HG02642 (cell line): ENCODE measurements around the gene CSGALNACT2.

Experiments used
- ATAC-seq: cut with Tn5 transposase; IDR thresholded peaks from one replicate; pipeline ENCODE4 v1.9.1; 2021; ENCODE audit warnings: mild to moderate bottlenecking; ENCODE audit not compliant: unreplicated experiment, poor library complexity

CSGALNACT2 gene

DNA sequence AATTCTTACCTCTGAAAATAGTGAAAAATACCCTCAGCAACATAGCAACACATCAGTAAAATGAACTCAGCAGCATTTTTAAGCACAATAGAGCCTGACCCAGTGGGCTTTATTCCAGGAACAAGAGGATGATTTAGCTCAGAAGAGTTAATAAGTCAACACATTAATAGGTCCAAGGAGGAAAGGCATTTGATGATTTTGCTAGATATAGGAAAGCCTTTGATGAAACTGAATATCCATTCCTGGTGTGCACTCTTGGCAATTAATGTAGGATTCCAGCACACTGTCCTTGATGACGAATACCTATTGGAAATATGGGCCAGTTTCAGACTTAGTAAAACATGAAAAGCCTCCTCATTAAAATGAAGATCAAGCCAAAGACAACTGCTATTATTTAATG lies 86.1 kb downstream of the CSGALNACT2 start:
- ATAC-seq, result no peak

DNA sequence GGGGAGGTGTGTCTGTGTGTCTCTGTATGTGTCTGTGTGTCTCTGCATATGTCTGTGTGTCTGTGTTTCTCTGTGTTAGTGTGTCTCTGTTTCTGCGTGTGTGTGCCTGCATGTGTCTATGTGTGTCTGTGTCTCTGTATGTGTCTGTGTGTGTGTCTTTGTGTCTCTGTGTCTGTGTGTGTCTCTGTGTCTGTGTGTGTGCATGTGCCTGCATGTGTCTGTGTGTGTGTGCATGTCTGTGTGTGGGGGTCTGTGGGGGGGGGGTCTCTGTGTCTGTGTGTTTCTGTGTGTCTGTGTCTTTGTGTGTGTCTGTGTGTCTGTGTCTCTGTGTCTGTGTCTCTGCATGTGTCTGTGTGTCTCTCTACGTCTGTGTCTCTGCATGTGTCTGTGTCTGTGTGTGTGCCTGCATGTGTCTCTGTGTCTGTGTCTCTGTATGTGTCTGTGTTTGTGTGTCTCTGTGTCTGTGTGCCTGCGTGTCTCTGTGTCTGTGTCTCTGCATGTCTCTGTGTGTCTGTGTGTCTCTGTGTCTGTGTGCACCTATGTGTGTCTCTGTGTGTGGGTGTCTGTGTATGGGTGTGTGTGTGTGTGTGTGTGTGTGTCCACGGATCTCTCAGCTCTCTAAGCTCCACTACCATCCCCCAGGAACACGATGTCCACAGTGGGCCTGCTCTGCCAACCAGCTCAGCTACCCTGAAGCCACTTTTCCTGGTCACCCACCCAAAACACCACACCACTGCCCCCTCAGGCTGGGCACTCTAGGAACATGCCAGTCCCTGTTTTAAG lies 87.0 kb downstream of the CSGALNACT2 start:
- ATAC-seq, result no peak

DNA sequence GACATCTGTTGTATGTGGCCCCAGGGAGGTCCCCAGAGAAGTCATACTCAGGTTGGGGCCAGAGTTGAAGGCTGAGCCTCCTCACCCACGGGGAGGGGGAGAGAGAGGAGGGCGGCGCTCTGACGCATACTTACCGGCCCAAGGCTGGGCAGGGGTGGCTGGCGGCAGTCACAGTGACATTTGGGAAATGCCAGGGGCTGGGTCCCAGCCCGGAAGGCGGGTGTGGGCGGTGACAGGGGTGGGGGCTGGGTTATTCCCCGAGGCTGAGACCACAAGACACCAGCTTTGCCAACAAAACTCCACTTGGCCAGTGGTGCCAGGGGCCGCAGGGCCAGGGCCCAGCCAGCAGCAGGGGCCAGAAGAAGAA lies 87.5 kb downstream of the CSGALNACT2 start:
- ATAC-seq, result no peak

DNA sequence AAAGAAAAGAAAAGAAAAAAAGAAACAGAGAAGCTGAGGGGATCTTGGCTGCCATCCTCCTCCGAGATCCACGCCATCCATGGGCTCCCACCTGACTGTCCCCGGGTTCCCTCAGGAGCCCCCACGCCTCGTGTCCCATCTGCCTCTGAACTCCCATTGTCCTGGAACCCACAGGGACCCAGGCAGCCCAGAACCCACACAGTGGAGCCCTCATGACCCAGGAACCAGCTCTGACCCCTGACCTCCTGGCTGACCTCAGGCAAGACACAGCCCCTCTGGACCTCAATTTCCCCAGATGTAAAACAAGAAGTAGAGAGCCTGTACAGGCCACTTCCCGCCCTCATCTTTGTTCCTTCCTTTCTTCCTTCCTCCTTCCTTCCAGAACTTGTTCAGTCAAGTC lies 88.2 kb downstream of the CSGALNACT2 start:
- ATAC-seq, result no peak

DNA sequence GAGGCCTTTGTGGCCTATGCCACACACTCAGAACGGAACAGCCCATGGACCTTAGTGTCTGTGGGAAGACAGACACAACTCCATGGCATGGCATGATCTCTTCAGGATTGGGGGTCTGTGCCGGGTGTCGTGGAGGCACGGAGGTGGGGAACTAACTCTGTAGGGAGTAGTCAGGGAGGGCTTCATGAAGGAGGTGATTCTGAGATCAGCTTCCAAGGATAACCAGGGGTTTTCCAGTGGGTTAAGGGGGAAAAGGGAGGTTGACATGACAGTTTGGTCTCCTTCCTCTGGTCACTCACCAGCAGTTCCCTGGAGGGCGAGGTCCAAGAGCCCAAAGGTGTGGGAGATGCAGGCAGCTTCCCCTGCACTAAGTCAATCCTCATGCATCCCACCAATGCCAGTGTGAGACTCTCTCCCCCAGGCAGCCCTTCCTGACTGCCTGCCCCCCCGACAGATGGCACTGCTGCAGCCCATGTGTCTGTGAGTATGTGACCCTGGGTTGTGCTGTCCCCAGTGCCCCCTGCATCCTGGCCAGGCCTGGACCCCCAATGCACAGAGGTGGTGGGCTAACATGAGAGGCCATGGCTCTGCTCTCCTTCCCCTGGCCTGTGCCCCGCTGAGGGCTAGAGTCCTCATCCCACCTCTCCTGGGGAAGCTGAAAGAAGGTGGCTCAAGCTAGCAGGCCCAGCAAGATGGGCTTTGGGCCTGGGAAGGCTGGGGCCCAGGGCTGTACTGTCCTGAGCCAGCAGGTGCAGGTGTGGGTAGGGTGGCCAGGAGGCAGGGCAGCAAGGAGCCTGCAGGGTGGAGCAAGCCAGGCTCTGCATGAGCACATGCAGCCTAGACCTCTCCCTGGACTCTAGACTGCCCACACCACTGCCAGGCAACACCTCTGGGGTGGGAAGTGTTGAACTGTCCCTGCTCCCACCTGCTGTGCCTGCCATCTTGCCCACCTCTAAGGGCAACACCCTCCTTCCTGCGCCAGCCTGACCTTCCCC lies 88.9 kb downstream of the CSGALNACT2 start:
- ATAC-seq, result no peak

GRCh38 chr10:43227911-43228782 lies 89.9 kb downstream of the CSGALNACT2 start:
- no peak for ATAC-seq

GRCh38 chr10:43228783-43229207 lies 90.5 kb downstream of the CSGALNACT2 start:
- no peak for ATAC-seq

DNA sequence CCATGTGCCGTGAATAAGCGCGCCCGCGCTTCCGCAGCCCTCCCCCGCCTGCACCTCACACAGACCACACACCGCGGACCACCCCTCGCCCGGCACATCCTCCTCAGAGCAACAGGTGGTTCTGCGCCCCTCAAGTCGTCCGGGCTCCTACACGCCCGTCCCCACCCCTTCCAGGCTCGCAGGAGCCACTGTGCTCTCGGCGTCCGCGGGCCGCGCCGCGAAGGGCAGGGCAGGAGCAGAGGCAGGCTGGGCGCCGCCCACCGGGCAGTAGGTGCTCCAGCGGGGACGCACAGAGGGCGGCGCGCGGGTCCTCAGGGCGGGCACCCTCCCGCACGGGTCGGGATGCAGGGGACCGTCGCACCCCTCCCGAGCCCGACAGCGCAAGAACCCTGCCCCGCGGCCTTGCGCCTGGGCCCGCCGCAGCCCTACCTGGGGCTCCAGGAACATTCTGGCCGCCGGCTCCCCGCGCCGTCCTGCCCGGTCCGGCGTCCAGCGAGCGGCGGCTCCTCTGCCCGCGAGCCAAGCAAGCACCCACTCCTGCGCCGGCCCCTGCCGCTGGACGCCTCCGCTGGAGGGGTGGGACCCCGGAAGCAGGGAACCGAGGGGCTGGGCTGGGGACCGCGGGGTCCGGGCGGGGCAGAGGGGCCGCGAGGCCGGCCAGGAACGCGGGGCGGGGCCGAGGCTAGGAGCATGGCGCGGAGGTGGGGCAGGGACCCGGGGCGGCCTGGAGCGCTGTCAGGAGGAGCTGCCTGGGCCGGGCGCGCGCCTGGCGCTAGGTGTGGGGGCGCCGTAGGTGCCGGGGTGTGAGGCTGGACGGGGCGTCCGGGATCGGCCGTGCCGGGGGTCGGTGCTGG lies 91.2 kb downstream of the CSGALNACT2 start:
- ATAC-seq, result no peak

GRCh38 chr10:43230101-43230908 lies 92.1 kb downstream of the CSGALNACT2 start:
- ATAC-seq, result no peak

DNA sequence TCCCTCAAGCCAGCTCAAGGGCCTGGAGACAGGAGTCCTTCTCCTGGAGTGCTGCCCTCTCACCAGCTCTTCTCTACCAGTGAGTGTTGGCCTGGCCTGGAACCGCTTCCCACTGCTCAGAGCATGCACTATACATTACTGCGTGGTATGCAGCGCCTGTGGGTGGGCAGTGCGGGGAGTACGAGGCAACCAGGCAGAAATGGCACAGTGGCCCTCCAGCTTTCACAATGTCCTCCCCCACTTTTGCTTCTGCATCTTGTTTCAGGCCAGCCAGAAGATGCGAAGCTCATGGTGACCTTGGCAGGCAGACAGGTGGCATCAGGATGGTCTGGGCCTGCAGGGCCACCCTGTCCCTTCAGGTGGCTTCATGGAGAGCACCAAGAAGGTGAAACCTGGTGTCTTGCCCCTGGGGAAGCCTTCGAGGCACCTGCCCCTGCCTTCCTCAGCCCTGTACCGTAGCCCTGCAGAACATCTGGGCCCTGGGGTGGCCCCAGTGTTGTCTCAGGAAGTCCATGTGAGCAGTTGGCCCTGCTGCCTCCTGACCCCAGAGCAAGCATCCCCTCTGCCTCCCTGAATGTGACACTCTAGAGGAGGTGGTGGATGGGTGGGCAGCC lies 92.8 kb downstream of the CSGALNACT2 start:
- no peak for ATAC-seq

DNA sequence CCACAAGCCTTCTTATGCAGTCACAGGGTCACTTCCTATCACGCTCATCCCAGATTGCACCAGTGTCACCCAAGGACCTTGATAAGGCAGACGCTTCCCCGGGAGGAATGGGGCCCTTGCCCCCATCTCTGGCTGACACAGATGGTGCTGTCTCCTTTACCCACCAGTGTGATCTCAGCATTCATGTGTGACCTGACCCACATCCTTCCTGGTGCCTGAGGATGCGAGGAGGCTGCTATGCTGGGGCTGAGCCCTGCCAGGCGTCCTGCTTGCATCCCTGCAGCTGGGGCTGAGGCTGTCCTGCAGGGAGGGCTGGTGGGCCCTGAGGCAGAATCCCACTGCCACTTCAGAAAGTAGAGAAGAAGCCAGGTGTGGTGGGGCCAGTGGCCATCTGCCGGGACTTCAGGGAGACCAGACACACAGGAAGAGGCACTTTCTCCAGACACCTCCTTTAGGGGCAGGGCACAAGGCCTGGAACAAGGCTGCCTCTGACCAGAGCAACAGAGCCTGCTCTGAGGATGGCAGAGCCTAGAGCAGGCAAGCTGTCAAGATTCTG lies 93.4 kb downstream of the CSGALNACT2 start:
- ATAC-seq, result no peak

- ATAC-seq, result no peak
Measured at GRCh38 chr10:43233601-43234430, 95.6 kb downstream of the CSGALNACT2 start.

DNA sequence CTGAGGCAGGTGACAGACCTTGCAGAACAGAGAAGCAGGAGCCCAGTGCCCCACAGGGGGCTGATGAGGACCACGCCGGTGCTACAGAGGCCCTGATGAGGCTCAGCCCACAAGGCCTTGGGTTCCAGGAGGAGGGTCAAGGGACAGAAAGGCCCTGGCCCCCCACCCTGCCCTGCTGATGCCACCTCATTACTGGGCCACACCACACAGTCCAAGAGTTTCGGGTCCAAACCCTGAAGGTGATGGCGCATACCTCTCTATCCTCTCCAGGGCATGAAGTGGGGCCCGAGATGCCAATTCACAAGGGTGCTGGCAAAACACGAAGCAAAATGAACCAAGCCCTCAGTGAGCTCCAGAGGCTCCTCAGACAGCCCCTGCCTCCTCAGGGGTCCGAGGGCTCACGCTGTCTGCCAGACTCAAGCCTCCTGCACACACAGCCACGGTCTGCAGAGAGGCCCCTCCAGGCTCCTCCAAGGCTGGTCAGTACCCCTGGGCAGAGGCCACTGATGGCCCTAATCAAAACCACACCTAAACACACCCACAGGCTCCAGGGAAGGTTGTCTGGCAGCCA lies 96.3 kb downstream of the CSGALNACT2 start:
- ATAC-seq, result no peak
